Sigmoid colon (tissue), 4 donors: Measurements from ENCODE around the gene PTCD1.

Experiments used
- CTCF ChIP-seq, 4 experiments: fragments of 450-650 bp in 3 of 4; fragments of 200-600 bp in 1 of 4; IDR thresholded peaks; one replicate each; pipeline ENCODE4 v1.5.1; 2016 to 2019; ENCODE audit warnings: antibody characterized with exemption in 4 of 4, mild to moderate bottlenecking in 3 of 4, moderate library complexity in 2 of 4
- POLR2AphosphoS5 ChIP-seq, 4 donors: sonication (generic); formaldehyde crosslinking; IDR thresholded peaks; one replicate each; pipeline ENCODE4 v1.6.1; 2017; ENCODE audit warnings: antibody characterized with exemption in 4 of 4

GRCh38 chr7:99372275-99373090, 66.1 kb downstream of the PTCD1 start:
- TF ChIP-seq CTCF (IDR thresholded peaks at IDR 0.05) (no peak), POLR2AphosphoS5 (IDR thresholded peaks at IDR 0.05) (peak in 3 of 4 donors; percentile 32 to 62 (median 41))
